Thymus (tissue), 11 donors: ENCODE measurements around the gene FGF11. TPM values are rescaled to one million over a fixed set of nuclear protein-coding genes. Genes with fewer than 3 reads are reported as not detected.
"Not testable (repeated sequence)": the region's sequence is repeated elsewhere in the genome, so short reads cannot be mapped to it uniquely, and the experiment has no call there.

ENCODE experiments used
- DNase-seq, 9 donors: peaks; one replicate each; pipeline ENCODE4 v3.0.0-alpha.2; 2013; ENCODE audit warnings: low spot score in 9 of 9, low read depth in 6 of 9, missing footprints in 1 of 9
- H3K27ac ChIP-seq, 2 donors: one replicate each; pipeline ENCODE4 v1.5.1; 2013; ENCODE audit warnings: control low read depth in 1 of 2, low read depth in 1 of 2, low read length in 1 of 2, mild to moderate bottlenecking in 1 of 2, moderate library complexity in 1 of 2
- H3K27me3 ChIP-seq, 2 donors: one replicate each; pipeline ENCODE4 v1.5.1; 2013; ENCODE audit warnings: low read length in 1 of 2; ENCODE audit not compliant: control insufficient read depth in 2 of 2, insufficient read depth in 1 of 2
- H3K36me3 ChIP-seq, 2 donors: one replicate each; pipeline ENCODE4 v1.5.1; 2013; ENCODE audit warnings: low read length in 1 of 2, mild to moderate bottlenecking in 1 of 2, moderate library complexity in 1 of 2; ENCODE audit not compliant: control insufficient read depth in 2 of 2, insufficient read depth in 2 of 2
- H3K4me1 ChIP-seq, 2 donors: one replicate each; pipeline ENCODE4 v1.5.1; 2013; ENCODE audit warnings: low read length in 2 of 2; ENCODE audit not compliant: control insufficient read depth in 2 of 2, insufficient read depth in 2 of 2
- H3K4me3 ChIP-seq, 2 donors: one replicate each; pipeline ENCODE4 v1.5.1; 2013; ENCODE audit warnings: low read length in 2 of 2, control low read depth in 1 of 2, mild to moderate bottlenecking in 1 of 2
- H3K9me3 ChIP-seq, 2 donors: one replicate each; pipeline ENCODE4 v1.5.1; 2013; ENCODE audit warnings: low read length in 1 of 2, mild to moderate bottlenecking in 1 of 2; ENCODE audit not compliant: control insufficient read depth in 2 of 2, insufficient read depth in 1 of 2
- WGBS: extraction: QIAGEN DNeasy Blood & Tissue Kit; methylation state at CpG from one replicate; pipeline ENCODE4 v1.1.7; 2013; 5-methylcytosine and 5-hydroxymethylcytosine counted together
- polyA plus RNA-seq: library from polyadenylated mRNA; stranded (reverse); fragments of 200-250 nt; gene quantifications from one replicate; pipeline ENCODE4 v1.2.3, GENCODE V29; 2013
- total RNA-seq: library from RNA; stranded (reverse); fragments of 120-200 nt; gene quantifications from one replicate; pipeline ENCODE4 v1.2.4, GENCODE V29; 2013
- donor health status: healthy.

The FGF11 gene
- total and polyA plus RNA-seq, 2 donors = 5.5 to 5.8 TPM

DNA sequence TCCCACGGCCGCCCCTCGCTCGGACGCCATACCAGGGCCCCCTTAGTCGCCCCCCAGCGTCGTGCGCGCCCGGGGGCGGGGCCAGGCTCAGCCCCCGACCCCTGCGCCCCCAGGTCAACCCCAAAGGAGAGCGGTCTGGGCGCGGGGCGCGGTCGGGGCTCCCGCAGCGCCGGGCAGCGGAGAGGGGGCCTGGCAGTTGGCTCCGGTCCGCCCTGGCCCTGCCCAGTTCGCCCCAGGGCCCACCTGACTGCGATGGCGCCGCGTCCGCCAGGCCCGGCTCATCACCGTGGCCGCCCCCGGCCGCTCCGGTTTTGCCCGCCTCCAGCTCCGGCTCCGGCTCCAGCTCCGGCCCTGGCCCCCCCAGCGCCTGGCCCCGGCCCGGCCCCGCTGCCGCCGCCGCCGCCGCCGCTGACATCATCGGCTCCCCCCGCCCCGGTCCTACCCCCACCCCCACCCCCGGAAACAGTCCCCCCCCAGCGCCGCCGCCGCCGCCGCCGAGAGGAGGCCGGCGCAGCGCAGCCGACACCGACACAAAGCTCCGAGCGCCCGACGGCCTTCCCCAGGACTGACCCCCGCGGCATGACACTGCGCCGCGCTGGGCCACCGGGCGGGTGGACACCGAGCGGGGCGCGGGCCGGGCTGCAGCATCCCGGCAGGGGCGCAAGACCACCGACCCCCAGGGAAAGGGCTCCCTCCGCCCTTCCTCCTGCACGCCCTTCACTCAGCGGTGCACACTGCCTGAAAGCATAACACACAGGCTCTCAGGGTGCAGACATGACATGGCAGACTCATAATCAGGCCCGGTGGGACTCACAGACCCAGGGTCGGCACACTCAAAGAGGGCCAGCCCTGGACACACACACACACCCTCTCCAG is 40.1 kb downstream of the FGF11 start, which contains the start of gene ZBTB4:
Gene ZBTB4, minus strand, starts transcription at position 419 of the 876 bp plus-strand sequence. CDS start 12,830 bp downstream, outside the sequence.
- DNase-seq = peak in 4 of 9 donors; percentile 54 to 82 (median 62)
- no peaks in the 10 kb centered on the region for H3K9me3 ChIP-seq
- H3K27ac ChIP-seq = peak within 1 kb of the TSS; percentile 91 to 98
- H3K4me1 ChIP-seq = peaks cover 23 to 62% of the 10 kb centered on the region in 2 donors
- 1% methylated on average over 92 of the region's 92 CpGs for WGBS
- H3K4me3 ChIP-seq = peak within 1 kb of the TSS; percentile 69 to 97
- H3K27me3 ChIP-seq = no peaks in the 10 kb centered on the region
- peaks cover 0 to 2% of the 10 kb centered on the region in 2 donors for H3K36me3 ChIP-seq

DNA sequence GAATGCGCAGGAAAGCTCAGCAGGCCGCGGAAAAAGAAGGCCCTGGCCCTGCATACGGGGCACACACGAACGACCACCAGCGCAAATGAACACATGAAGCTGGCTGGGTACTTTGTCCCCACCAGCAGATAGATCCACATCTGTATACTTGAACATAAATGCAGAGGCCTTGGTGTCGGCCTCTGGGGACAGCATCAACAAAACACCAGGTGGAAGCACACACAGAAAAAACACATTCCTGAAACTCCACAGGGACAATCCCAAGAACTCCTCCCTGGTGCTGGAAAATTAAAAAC is 40.7 kb downstream of the FGF11 start:
- 30% methylated on average over 8 of the region's 8 CpGs for WGBS
- Histone ChIP-seq H3K4me1 (peaks cover 23 to 62% of the 10 kb centered on the region in 2 donors), H3K27me3 (no peaks in the 10 kb centered on the region), H3K27ac (peak overlapping the region; percentile 91 to 98), H3K4me3 (peak overlapping the region; percentile 54 to 97), H3K36me3 (no peaks in the 10 kb centered on the region), H3K9me3 (no peaks in the 10 kb centered on the region)
- DNase-seq = no peak

- H3K9me3 ChIP-seq, DNase-seq, H3K4me3 ChIP-seq, H3K27me3 ChIP-seq, H3K36me3 ChIP-seq: not testable (repeated sequence)
- Histone ChIP-seq H3K4me1 (peaks cover 26 to 66% of the 10 kb centered on the region in 2 donors), H3K27ac (peak within 1 kb of the TSS; percentile 91 to 98)
- over 99% methylated on average over 4 of the region's 4 CpGs for WGBS
Observed at GRCh38 chr17:7481275-7481674, 42.0 kb downstream of the FGF11 start, which contains the start of gene SLC35G6. Gene SLC35G6 (plus strand): TSS chr17:7481446. CDS start chr17:7481517, 71 bp downstream.

- not testable (repeated sequence) for H3K4me3 ChIP-seq, DNase-seq, H3K9me3 ChIP-seq, H3K27me3 ChIP-seq, H3K36me3 ChIP-seq
- Histone ChIP-seq H3K4me1 (peaks cover 29 to 60% of the 10 kb centered on the region in 2 donors), H3K27ac (peak overlapping the region; percentile 1 to 98)
- 93% methylated on average over 31 of the region's 31 CpGs for WGBS
Observed at GRCh38 chr17:7481842-7482741, 42.8 kb downstream of the FGF11 start.

DNA sequence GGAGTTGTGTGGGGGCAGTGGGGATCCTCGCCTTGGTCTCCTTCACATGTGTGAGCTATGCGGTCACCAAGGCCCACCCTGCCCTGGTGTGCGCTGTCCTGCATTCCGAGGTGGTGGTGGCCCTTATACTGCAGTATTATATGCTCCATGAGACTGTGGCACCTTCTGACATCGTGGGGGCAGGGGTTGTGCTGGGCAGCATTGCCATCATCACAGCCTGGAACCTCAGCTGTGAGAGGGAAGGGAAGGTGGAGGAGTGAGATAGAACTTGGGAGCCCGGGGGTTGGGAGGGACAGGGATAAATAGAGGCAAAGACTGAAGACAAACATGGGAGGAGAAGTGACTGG is 43.4 kb downstream of the FGF11 start:
- peak overlapping the region; percentile 68 to 78 for H3K4me3 ChIP-seq
- H3K9me3 ChIP-seq, DNase-seq, H3K27me3 ChIP-seq: not testable (repeated sequence)
- H3K4me1 ChIP-seq = peaks cover 28 to 55% of the 10 kb centered on the region in 2 donors
- 82% methylated on average over 6 of the region's 6 CpGs for WGBS
- H3K36me3 ChIP-seq = peaks cover 4 to 12% of the 10 kb centered on the region in 2 donors
- H3K27ac ChIP-seq = peak overlapping the region; percentile 97 to 98

GRCh38 chr17:7483255-7484066 is 44.1 kb downstream of the FGF11 start:
- H3K4me3 ChIP-seq = peak overlapping the region; percentile 68 to 78
- H3K27ac ChIP-seq = peak overlapping the region; percentile 97 to 98
- under 1% methylated on average over 38 of the region's 38 CpGs for WGBS
- peaks cover 20 to 48% of the 10 kb centered on the region in 2 donors for H3K4me1 ChIP-seq
- H3K27me3 ChIP-seq = no peaks in the 10 kb centered on the region
- peak; percentile 89 to 99 (median 97) for DNase-seq
- H3K9me3 ChIP-seq = no peaks in the 10 kb centered on the region
- peaks cover 8 to 13% of the 10 kb centered on the region in 2 donors for H3K36me3 ChIP-seq

DNA sequence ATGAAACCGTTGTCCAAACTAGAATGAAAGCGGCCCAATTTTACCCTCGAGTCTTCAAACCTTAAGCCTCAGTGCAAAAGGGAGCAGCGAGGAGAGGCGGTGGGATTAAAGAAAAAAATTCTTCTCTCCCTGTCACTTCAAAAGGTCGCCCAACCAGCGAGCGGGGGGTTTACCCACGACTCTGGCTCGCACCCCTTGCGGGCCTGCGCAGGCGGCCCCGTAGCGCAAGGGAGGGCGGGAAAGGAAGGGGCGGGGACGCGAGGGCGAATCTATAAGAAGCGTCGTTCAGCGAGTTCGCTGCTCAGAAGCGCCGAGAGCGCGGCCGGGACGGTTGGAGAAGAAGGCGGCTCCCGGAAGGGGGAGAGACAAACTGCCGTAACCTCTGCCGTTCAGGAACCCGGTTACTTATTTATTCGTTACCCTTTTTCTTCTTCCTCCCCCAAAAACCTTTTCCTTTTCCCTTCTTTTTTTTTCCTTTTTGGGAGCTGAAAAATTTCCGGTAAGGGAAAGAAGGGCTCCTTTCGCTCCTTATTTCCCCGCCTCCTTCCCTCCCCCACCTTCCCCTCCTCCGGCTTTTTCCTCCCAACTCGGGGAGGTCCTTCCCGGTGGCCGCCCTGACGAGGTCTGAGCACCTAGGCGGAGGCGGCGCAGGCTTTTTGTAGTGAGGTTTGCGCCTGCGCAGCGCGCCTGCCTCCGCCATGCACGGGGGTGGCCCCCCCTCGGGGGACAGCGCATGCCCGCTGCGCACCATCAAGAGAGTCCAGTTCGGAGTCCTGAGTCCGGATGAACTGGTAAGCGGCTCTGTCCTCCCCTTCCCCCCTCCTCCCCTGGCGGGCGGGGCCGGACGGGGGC is 45.0 kb downstream of the FGF11 start, which contains the start of gene POLR2A:
Gene POLR2A, plus strand, starts transcription at position 300 of the 852 bp plus-strand sequence.
- H3K9me3 ChIP-seq = no peaks in the 10 kb centered on the region
- H3K4me3 ChIP-seq = peak within 1 kb of the TSS; percentile 78 to 84
- H3K27ac ChIP-seq = peak within 1 kb of the TSS; percentile 97 to 98
- H3K4me1 ChIP-seq = peaks cover 18 to 45% of the 10 kb centered on the region in 2 donors
- peak; percentile 93 to 99 (median 97) for DNase-seq
- no peaks in the 10 kb centered on the region for H3K27me3 ChIP-seq
- H3K36me3 ChIP-seq = peaks cover 8 to 21% of the 10 kb centered on the region in 2 donors
- WGBS = under 1% methylated on average over 64 of the region's 64 CpGs
